Hepatocyte (in vitro differentiated cells): Measurements from ENCODE around the gene KLHDC9. TPM values are rescaled to one million over a fixed set of nuclear protein-coding genes. Genes with fewer than 3 reads are reported as not detected.

ENCODE experiments used
- DNase-seq: peaks from one replicate; pipeline ENCODE4 v3.0.0-alpha.2; 2016; ENCODE audit warnings: low spot score
- H2AFZ ChIP-seq: fragments of 200-600 bp; sonication (generic); 2 replicates; pipeline ENCODE4 v1.6.0; 2016; ENCODE audit warnings: antibody characterized with exemption, mild to moderate bottlenecking
- H3K27ac ChIP-seq: fragments of 200-600 bp; sonication (generic); 2 replicates; pipeline ENCODE4 v1.5.1; 2016; ENCODE audit warnings: mild to moderate bottlenecking
- H3K27me3 ChIP-seq: fragments of 200-600 bp; sonication (generic); 2 replicates; pipeline ENCODE4 v1.6.1; 2016
- H3K36me3 ChIP-seq: fragments of 200-600 bp; sonication (generic); replicated peaks from 2 replicates; pipeline ENCODE4 v1.5.1; 2016; ENCODE audit warnings: low read depth; ENCODE audit not compliant: insufficient read depth
- H3K4me1 ChIP-seq: fragments of 200-600 bp; sonication (generic); 2 replicates; pipeline ENCODE4 v1.5.1; 2016; ENCODE audit warnings: mild to moderate bottlenecking, moderate library complexity; ENCODE audit not compliant: insufficient read depth
- H3K4me2 ChIP-seq: fragments of 200-600 bp; sonication (generic); 2 replicates; pipeline ENCODE4 v1.6.0; 2016
- H3K4me3 ChIP-seq: fragments of 200-600 bp; sonication (generic); 2 replicates; pipeline ENCODE4 v1.5.1; 2016; ENCODE audit warnings: mild to moderate bottlenecking
- H3K79me2 ChIP-seq: fragments of 200-600 bp; sonication (generic); 2 replicates; pipeline ENCODE4 v1.6.0; 2017; ENCODE audit warnings: mild to moderate bottlenecking
- H3K9me2 ChIP-seq: fragments of 200-600 bp; sonication (generic); replicated peaks from 2 replicates; pipeline ENCODE4 v1.6.0; 2017; ENCODE audit warnings: mild to moderate bottlenecking; ENCODE audit not compliant: insufficient read depth
- H3K9me3 ChIP-seq: fragments of 200-600 bp; sonication (generic); 2 replicates; pipeline ENCODE4 v1.5.1; 2016; ENCODE audit warnings: low read depth, mild to moderate bottlenecking
- H4K20me1 ChIP-seq: fragments of 200-600 bp; sonication (generic); 2 replicates; pipeline ENCODE4 v1.6.0; 2016; ENCODE audit warnings: mild to moderate bottlenecking; ENCODE audit not compliant: insufficient read depth, poor library complexity, severe bottlenecking
- EZH2 ChIP-seq: fragments of 200-600 bp; sonication (generic); IDR thresholded peaks from 2 replicates; pipeline ENCODE4 v1.6.1; 2016; ENCODE audit warnings: antibody characterized with exemption, mild to moderate bottlenecking, borderline replicate concordance
- EZH2phosphoT487 ChIP-seq: fragments of 200-600 bp; sonication (generic); IDR thresholded peaks from one replicate; pipeline ENCODE4 v1.6.1; 2018; ENCODE audit warnings: antibody characterized with exemption, mild to moderate bottlenecking, low read depth, moderate library complexity; ENCODE audit not compliant: unreplicated experiment, severe bottlenecking
- WGBS: methylation state at CpG from one replicate; pipeline ENCODE4 v1.1.6; 2016; ENCODE audit warnings: low lambda C conversion rate; ENCODE audit errors: missing lambda C conversion rate; 5-methylcytosine and 5-hydroxymethylcytosine counted together
- polyA plus RNA-seq: library from polyadenylated mRNA; unstranded; fragments of >200 nt; fragmentation: Nextera tagmentation; extraction: Ambion mirVana; gene quantifications from 2 replicates; pipeline ENCODE4 v1.2.1, GENCODE V29; 2016
- total RNA-seq: library from RNA; depleted of rRNA; stranded (reverse); fragments of >200 nt; gene quantifications from 2 replicates; pipeline ENCODE4 v1.2.3, GENCODE V29; 2014
- TF ChIP-seq, protein P1 (sequence below): fragments of 200-600 bp; sonication (generic); IDR thresholded peaks from 2 replicates; pipeline ENCODE4 v1.5.1; 2016; ENCODE audit warnings: antibody characterized with exemption, mild to moderate bottlenecking; ENCODE audit not compliant: poor library complexity

Gene KLHDC9
- total and polyA plus RNA-seq, 2 experiments from 2014 or later, result 1.4 to 7.4 TPM

DNA sequence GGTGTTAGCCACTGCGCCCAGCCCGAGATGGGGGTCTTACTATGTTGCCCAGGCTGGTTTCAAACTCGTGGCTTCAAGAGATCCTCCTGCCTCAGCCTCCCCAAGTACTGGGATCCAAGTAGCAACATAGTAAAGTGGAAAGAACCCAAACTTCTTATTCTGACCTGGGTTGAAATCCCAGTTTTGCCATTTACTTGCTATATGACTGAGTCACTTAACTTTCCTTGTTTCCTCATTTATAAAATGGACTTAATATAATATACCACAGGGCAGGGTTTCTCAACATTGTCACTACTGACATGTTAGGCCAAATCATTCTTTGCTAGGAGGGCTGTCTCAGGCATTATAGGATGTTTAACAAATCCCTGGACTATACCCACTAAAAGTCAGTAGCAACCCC lies 13.0 kb downstream of the KLHDC9 start:
- peaks cover 97% of the 10 kb centered on the region for H3K79me2 ChIP-seq
- peaks cover 10% of the 10 kb centered on the region for H4K20me1 ChIP-seq
- no peak overlapping the region for H3K27ac ChIP-seq
- no peaks in the 10 kb centered on the region for H3K36me3 ChIP-seq
- H3K4me3 ChIP-seq, result no peak overlapping the region
- H3K27me3 ChIP-seq, result no peaks in the 10 kb centered on the region
- TF ChIP-seq, protein P1, sequence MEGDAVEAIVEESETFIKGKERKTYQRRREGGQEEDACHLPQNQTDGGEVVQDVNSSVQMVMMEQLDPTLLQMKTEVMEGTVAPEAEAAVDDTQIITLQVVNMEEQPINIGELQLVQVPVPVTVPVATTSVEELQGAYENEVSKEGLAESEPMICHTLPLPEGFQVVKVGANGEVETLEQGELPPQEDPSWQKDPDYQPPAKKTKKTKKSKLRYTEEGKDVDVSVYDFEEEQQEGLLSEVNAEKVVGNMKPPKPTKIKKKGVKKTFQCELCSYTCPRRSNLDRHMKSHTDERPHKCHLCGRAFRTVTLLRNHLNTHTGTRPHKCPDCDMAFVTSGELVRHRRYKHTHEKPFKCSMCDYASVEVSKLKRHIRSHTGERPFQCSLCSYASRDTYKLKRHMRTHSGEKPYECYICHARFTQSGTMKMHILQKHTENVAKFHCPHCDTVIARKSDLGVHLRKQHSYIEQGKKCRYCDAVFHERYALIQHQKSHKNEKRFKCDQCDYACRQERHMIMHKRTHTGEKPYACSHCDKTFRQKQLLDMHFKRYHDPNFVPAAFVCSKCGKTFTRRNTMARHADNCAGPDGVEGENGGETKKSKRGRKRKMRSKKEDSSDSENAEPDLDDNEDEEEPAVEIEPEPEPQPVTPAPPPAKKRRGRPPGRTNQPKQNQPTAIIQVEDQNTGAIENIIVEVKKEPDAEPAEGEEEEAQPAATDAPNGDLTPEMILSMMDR, result no peak
- no peak for TF ChIP-seq EZH2phosphoT487
- no peak for TF ChIP-seq EZH2
- no peak overlapping the region for H2AFZ ChIP-seq
- WGBS, result 100% methylated on average over 3 of the region's 3 CpGs
- no peaks in the 10 kb centered on the region for H3K9me2 ChIP-seq
- no peak overlapping the region for H3K4me2 ChIP-seq
- DNase-seq, result no peak
- peaks cover 2% of the 10 kb centered on the region for H3K4me1 ChIP-seq
- H3K9me3 ChIP-seq, result no peaks in the 10 kb centered on the region

- Histone ChIP-seq H2AFZ (no peak overlapping the region), H3K9me3 (no peaks in the 10 kb centered on the region), H3K4me1 (peaks cover 6% of the 10 kb centered on the region), H3K27ac (no peak overlapping the region), H3K4me3 (no peak overlapping the region), H4K20me1 (peaks cover 10% of the 10 kb centered on the region), H3K9me2 (no peaks in the 10 kb centered on the region), H3K79me2 (peaks cover 97% of the 10 kb centered on the region), H3K27me3 (no peaks in the 10 kb centered on the region), H3K36me3 (no peaks in the 10 kb centered on the region), H3K4me2 (no peak overlapping the region)
- 95% methylated on average over 2 of the region's 2 CpGs for WGBS
- no peak for DNase-seq
- TF ChIP-seq, protein P1, result no peak
Measured at GRCh38 chr1:161111527-161111926, 13.4 kb downstream of the KLHDC9 start.

- no peaks in the 10 kb centered on the region for H3K9me2 ChIP-seq
- H3K27me3 ChIP-seq, result no peaks in the 10 kb centered on the region
- peaks cover 15% of the 10 kb centered on the region for H3K4me1 ChIP-seq
- H2AFZ ChIP-seq, result no peak overlapping the region
- peaks cover 8% of the 10 kb centered on the region for H4K20me1 ChIP-seq
- no peak overlapping the region for H3K4me2 ChIP-seq
- 93% methylated on average over 1 of the region's 1 CpG for WGBS
- H3K79me2 ChIP-seq, result peaks cover 87% of the 10 kb centered on the region
- no peak overlapping the region for H3K27ac ChIP-seq
- H3K9me3 ChIP-seq, result no peaks in the 10 kb centered on the region
- no peak for DNase-seq
- no peak for TF ChIP-seq EZH2
- no peak for TF ChIP-seq EZH2phosphoT487
- TF ChIP-seq, protein P1, result no peak
- H3K36me3 ChIP-seq, result no peaks in the 10 kb centered on the region
- H3K4me3 ChIP-seq, result no peak overlapping the region
Measured at GRCh38 chr1:161113915-161114314, 15.8 kb downstream of the KLHDC9 start.

GRCh38 chr1:161114556-161114955 lies 16.4 kb downstream of the KLHDC9 start:
- no peak for TF ChIP-seq EZH2phosphoT487
- TF ChIP-seq EZH2, result no peak
- TF ChIP-seq, protein P1, result no peak
- H3K27me3 ChIP-seq, result no peaks in the 10 kb centered on the region
- no peaks in the 10 kb centered on the region for H3K9me2 ChIP-seq
- 95% methylated on average over 2 of the region's 2 CpGs for WGBS
- no peak for DNase-seq
- no peak overlapping the region for H3K4me3 ChIP-seq
- no peaks in the 10 kb centered on the region for H3K9me3 ChIP-seq
- peaks cover 8% of the 10 kb centered on the region for H4K20me1 ChIP-seq
- no peak overlapping the region for H3K4me2 ChIP-seq
- H3K36me3 ChIP-seq, result no peaks in the 10 kb centered on the region
- H2AFZ ChIP-seq, result no peak overlapping the region
- no peak overlapping the region for H3K27ac ChIP-seq
- peaks cover 80% of the 10 kb centered on the region for H3K79me2 ChIP-seq
- H3K4me1 ChIP-seq, result peaks cover 21% of the 10 kb centered on the region
